Endothelial cell of umbilical vein (primary cell): Measurements from ENCODE around the gene VWA7. TPM values are rescaled to one million over a fixed set of nuclear protein-coding genes. Genes with fewer than 3 reads are reported as not detected.

Experiments used
- BruUV-seq: library from RNA; stranded (reverse); fragments of 400-500 nt; replicated peaks from 2 replicates; lab custom pipeline; 2021; lab: Mats Ljungman, UMichigan
- CTCF ChIA-PET: fragments of 300-600, 350-600 bp; sonication (Branson Sonifier 250); formaldehyde crosslinking; loops from one replicate; lab custom pipeline; 2021; ENCODE audit warnings: antibody characterized with exemption, inconsistent platforms; lab: Charles Lee
- POLR2A ChIA-PET: fragments of 300-600, 350-600 bp; sonication (Branson Sonifier 250); formaldehyde crosslinking; loops from one replicate; lab custom pipeline; 2021; ENCODE audit warnings: antibody characterized with exemption, inconsistent platforms; lab: Charles Lee
- DNase-seq: peaks from one replicate; pipeline ENCODE4 v3.0.0-alpha.2; 2011; ENCODE audit warnings: low read depth, low spot score
- FAIRE-seq: peaks from 2 replicates; lab custom pipeline; 2011; peaks lifted over from hg19 to GRCh38; lab: Jason Lieb, UNC
- H2AFZ ChIP-seq: 2 replicates; pipeline ENCODE4 v1.6.0; 2012; ENCODE audit warnings: low read depth, low read length, control low read depth, inconsistent platforms
- H3K27ac ChIP-seq: 2 replicates; pipeline ENCODE4 v1.5.1; 2011; ENCODE audit warnings: low read depth, mild to moderate bottlenecking, control low read depth, low read length, moderate library complexity; ENCODE audit not compliant: insufficient read depth
- H3K27me3 ChIP-seq, 2 experiments: 2 replicates each; pipeline versions ENCODE4 v1.6.0 to v1.6.1; 2011; ENCODE audit warnings: low read length in 2 of 2, mixed read lengths in 1 of 2; ENCODE audit not compliant: control insufficient read depth in 2 of 2, insufficient read depth in 2 of 2
- H3K36me3 ChIP-seq, 2 experiments: 2 replicates in 1 of 2; 3 replicates in 1 of 2; pipeline ENCODE4 v1.5.1; 2011; ENCODE audit warnings: low read length in 2 of 2, mild to moderate bottlenecking in 1 of 2, moderate library complexity in 1 of 2; ENCODE audit not compliant: control insufficient read depth in 2 of 2, insufficient read depth in 2 of 2; ENCODE audit errors: extremely low read depth in 1 of 2
- H3K4me1 ChIP-seq: 3 replicates; pipeline ENCODE4 v1.5.1; 2011; ENCODE audit warnings: mild to moderate bottlenecking, low read length; ENCODE audit not compliant: control insufficient read depth, insufficient read depth; ENCODE audit errors: extremely low read depth
- H3K4me2 ChIP-seq: 2 replicates; pipeline ENCODE4 v1.6.1; 2011; ENCODE audit warnings: low read length, control low read depth, mixed read lengths; ENCODE audit not compliant: insufficient read depth
- H3K4me3 ChIP-seq, 3 experiments: fragments of 200-600 bp in 1 of 3; sonication (generic), shearing (Covaris generic) in 1 of 3; replicated peaks in 1 of 3; 2 replicates each; pipeline ENCODE4 v1.5.1; 2011 to 2016; ENCODE audit warnings: control low read depth in 3 of 3, low read length in 3 of 3, mild to moderate bottlenecking in 2 of 3, inconsistent platforms in 1 of 3, low read depth in 1 of 3, moderate library complexity in 1 of 3; ENCODE audit not compliant: insufficient read depth in 1 of 3
- H3K79me2 ChIP-seq: 2 replicates; pipeline ENCODE4 v1.6.0; 2012; ENCODE audit warnings: low read length, inconsistent platforms; ENCODE audit not compliant: control insufficient read depth, insufficient read depth
- H3K9ac ChIP-seq: replicated peaks from 2 replicates; pipeline ENCODE3; 2011; ENCODE audit warnings: low read length, control low read depth; ENCODE audit not compliant: insufficient read depth; ENCODE audit errors: extremely low read depth
- H3K9me1 ChIP-seq: replicated peaks from 3 replicates; pipeline ENCODE4 v1.6.0; 2011; ENCODE audit warnings: mild to moderate bottlenecking, low read length; ENCODE audit not compliant: control insufficient read depth, insufficient read depth; ENCODE audit errors: extremely low read depth
- H3K9me3 ChIP-seq: replicated peaks from 2 replicates; pipeline ENCODE4 v1.5.1; 2012; ENCODE audit warnings: low read length, inconsistent platforms; ENCODE audit not compliant: control insufficient read depth, insufficient read depth
- H4K20me1 ChIP-seq: replicated peaks from 2 replicates; pipeline ENCODE3; 2011; ENCODE audit warnings: mild to moderate bottlenecking, low read length; ENCODE audit not compliant: control insufficient read depth, insufficient read depth; ENCODE audit errors: extremely low read depth
- CTCF ChIP-seq, 2 donors: IDR thresholded peaks; 1 replicate in 1 of 2; 2 replicates in 1 of 2; pipeline ENCODE4 v1.5.1; 2011; ENCODE audit warnings: low read length in 2 of 2, mild to moderate bottlenecking in 2 of 2, moderate library complexity in 2 of 2, control low read depth in 1 of 2, inconsistent platforms in 1 of 2, low read depth in 1 of 2; ENCODE audit not compliant: insufficient read depth in 1 of 2; ENCODE audit errors: extremely low read depth in 1 of 2
- GATA2 ChIP-seq: IDR thresholded peaks from 2 replicates; pipeline ENCODE4 v1.7.0; 2011; ENCODE audit warnings: low read depth, mild to moderate bottlenecking, moderate library complexity, mixed read lengths, low read length; ENCODE audit not compliant: insufficient read length, insufficient read depth
- JUN ChIP-seq: IDR thresholded peaks from 2 replicates; pipeline ENCODE4 v1.6.1; 2011; ENCODE audit warnings: borderline replicate concordance, low read depth; ENCODE audit not compliant: insufficient read length, insufficient read depth
- MAX ChIP-seq: IDR thresholded peaks from 2 replicates; pipeline ENCODE4 v1.6.1; 2011; ENCODE audit not compliant: insufficient read depth, insufficient read length
- MYC ChIP-seq: IDR thresholded peaks from one replicate; pipeline ENCODE4 v1.6.1; 2011; ENCODE audit warnings: mild to moderate bottlenecking, low read depth, low read length
- POLR2A ChIP-seq: IDR thresholded peaks from 2 replicates; pipeline ENCODE4 v1.6.1; 2012; ENCODE audit warnings: low read depth, mild to moderate bottlenecking, control low read depth, low read length
- POLR2AphosphoS5 ChIP-seq: IDR thresholded peaks from 2 replicates; pipeline ENCODE4 v1.6.1; 2012; ENCODE audit warnings: low read depth, mild to moderate bottlenecking, control low read depth, low read length, moderate library complexity; ENCODE audit not compliant: insufficient read depth
- dilution Hi-C: fragments of 300-500 bp; cut with MboI; formaldehyde crosslinking; loops from one replicate; pipeline ENCODE4 v1.15.0; 2019; ENCODE audit warnings: low sequenced_read_pairs; ENCODE audit not compliant: extremely low pct_ligation_motif_present
- intact Hi-C: fragments of 100-400 bp; cut with micrococcal nuclease; formaldehyde crosslinking; loops from one replicate; pipeline ENCODE4 v1.10.0; 2022
- polyA plus RNA-seq, 4 experiments: library from polyadenylated mRNA; depleted of rRNA in 3 of 4; stranded (reverse) in 3 of 4; unstranded in 1 of 4; fragments of >200 nt; gene quantifications; 2 replicates each; pipeline versions ENCODE4 v1.2.1 to v1.2.3, GENCODE V29; 2011 to 2012; ENCODE audit warnings: missing spikeins in 1 of 4
- total RNA-seq: library from RNA; stranded (reverse); gene quantifications from 2 replicates; pipeline ENCODE4 v1.2.3, GENCODE V29; 2021

Gene VWA7
- total and polyA plus RNA-seq, 2 donors (not counting 3 experiments of a cell fraction or from before 2014, with no cell fraction given), result 0.11 to 0.51 TPM

GRCh38 chr6:31720196-31720770, 56.8 kb downstream of the VWA7 start:
- FAIRE-seq (no peak), DNase-seq (no peak)
- Histone ChIP-seq H3K4me1 (no peaks in the 10 kb centered on the region), H3K27ac (no peak overlapping the region), H3K4me2 (no peak overlapping the region), H3K9ac (no peak overlapping the region), H3K9me3 (no peaks in the 10 kb centered on the region), H3K9me1 (no peaks in the 10 kb centered on the region), H3K4me3 (no peak overlapping the region), H4K20me1 (no peaks in the 10 kb centered on the region), H2AFZ (no peak overlapping the region), H3K79me2 (no peaks in the 10 kb centered on the region), H3K36me3 (no peaks in the 10 kb centered on the region), H3K27me3 (peaks cover 0 to 2% of the 10 kb centered on the region in 2 experiments)
- ChIA-PET POLR2A (no interaction called here), CTCF (no interaction called here)
- BruUV-seq, result no TSS peak
- TF ChIP-seq JUN (no peak), POLR2A (no peak), POLR2AphosphoS5 (no peak), CTCF (IDR thresholded peaks at IDR 0.05; ENCODE audit: extremely low read depth in 1 of 2, insufficient read depth in 1 of 2, low read depth in 1 of 2, low read length in 2 of 2) (no peak), GATA2 (no peak), MYC (no peak), MAX (no peak)
- dilution Hi-C loops, result no loop called here
- intact Hi-C loops, result no loop called here
